Calu3 (cell line): ENCODE results near the gene GAS6. TPM values are rescaled to one million over a fixed set of nuclear protein-coding genes. Genes with fewer than 3 reads are reported as not detected.

Experiments used
- BruUV-seq: library from RNA; stranded (reverse); fragments of 400-500 nt; replicated peaks from 2 replicates; lab custom pipeline; 2021; lab: Mats Ljungman, UMichigan
- CTCF ChIA-PET: fragments of 300-600 bp; sonication (Branson Sonifier 250); formaldehyde crosslinking; loops from one replicate; lab custom pipeline; 2022; ENCODE audit warnings: antibody characterized with exemption; lab: Charles Lee
- DNase-seq: peaks from one replicate; pipeline ENCODE4 v3.0.0; 2022
- H3K27ac Mint-ChIP-seq: one replicate; pipeline ENCODE4 v1.8.0; 2022; ENCODE audit warnings: mixed read lengths; ENCODE audit not compliant: unreplicated experiment
- H3K27me3 Mint-ChIP-seq: one replicate; pipeline ENCODE4 v1.8.0; 2022; ENCODE audit warnings: mixed read lengths; ENCODE audit not compliant: unreplicated experiment
- H3K36me3 Mint-ChIP-seq: one replicate; pipeline ENCODE4 v1.8.0; 2022; ENCODE audit warnings: mild to moderate bottlenecking, moderate library complexity, mixed read lengths; ENCODE audit not compliant: insufficient read depth, unreplicated experiment
- H3K4me1 Mint-ChIP-seq: one replicate; pipeline ENCODE4 v1.8.0; 2022; ENCODE audit warnings: mild to moderate bottlenecking, low read depth, mixed read lengths; ENCODE audit not compliant: unreplicated experiment
- H3K4me3 Mint-ChIP-seq: one replicate; pipeline ENCODE4 v1.8.0; 2022; ENCODE audit warnings: mild to moderate bottlenecking, low read depth, moderate library complexity, mixed read lengths; ENCODE audit not compliant: unreplicated experiment
- H3K9me3 Mint-ChIP-seq: one replicate; pipeline ENCODE4 v1.8.0; 2022; ENCODE audit warnings: low read depth, mixed read lengths; ENCODE audit not compliant: unreplicated experiment
- intact Hi-C: fragments of 100-400 bp; cut with micrococcal nuclease; formaldehyde crosslinking; loops from one replicate; pipeline ENCODE4 v1.10.0; 2022; ENCODE audit not compliant: unreplicated experiment
- total RNA-seq: library from RNA; stranded (reverse); gene quantifications from 2 replicates; pipeline ENCODE4 v1.2.3, GENCODE V29; 2022
- TF ChIP-seq, protein P1 (sequence below): fragments of 200-600 bp; IDR thresholded peaks from one replicate; pipeline ENCODE4 v1.8.0; 2022; ENCODE audit warnings: antibody characterized with exemption; ENCODE audit not compliant: unreplicated experiment

Gene GAS6
- total RNA-seq, 1 experiment from 2014 or later, result 0.42 TPM

DNA sequence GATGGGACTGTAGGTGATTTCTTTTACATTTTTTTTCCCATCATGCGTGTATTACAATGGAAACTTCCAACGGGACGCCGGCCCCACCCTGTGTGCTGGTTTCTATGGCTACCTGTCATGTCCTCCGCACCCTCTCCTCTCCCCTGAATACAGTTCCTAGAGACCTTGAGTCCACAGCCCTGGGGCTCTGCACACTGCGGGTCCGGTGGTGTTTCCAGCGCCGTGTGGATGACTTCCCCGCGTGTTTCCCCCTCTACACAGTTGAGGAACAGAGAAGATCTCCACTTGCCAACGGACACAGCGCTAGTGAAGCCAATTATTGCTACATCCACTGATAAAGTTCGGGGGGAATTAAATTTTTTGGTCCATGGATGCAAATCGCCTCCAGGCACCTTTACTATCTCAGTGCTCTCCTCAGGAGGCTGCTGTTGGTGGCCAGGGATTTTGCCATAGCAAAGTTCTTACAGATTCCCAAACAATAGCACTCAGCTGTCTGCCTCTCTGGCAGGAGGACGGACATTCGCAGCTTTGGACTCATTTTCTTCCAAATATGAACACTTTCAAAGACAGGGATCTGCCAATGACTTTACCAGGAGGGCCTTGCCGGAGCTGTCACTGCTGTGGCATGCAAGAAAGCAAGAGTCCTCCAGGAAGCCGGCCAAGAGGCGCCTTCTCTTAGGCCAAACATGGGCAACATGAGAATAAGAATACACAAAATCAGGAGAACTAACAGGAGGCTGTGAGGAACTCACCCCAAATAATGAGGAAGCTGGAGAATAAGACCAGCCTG lies 39.3 kb upstream of the GAS6 start:
- CTCF ChIA-PET, result no interaction called here
- intact Hi-C loops, result no loop called here
- TF ChIP-seq, protein P1, sequence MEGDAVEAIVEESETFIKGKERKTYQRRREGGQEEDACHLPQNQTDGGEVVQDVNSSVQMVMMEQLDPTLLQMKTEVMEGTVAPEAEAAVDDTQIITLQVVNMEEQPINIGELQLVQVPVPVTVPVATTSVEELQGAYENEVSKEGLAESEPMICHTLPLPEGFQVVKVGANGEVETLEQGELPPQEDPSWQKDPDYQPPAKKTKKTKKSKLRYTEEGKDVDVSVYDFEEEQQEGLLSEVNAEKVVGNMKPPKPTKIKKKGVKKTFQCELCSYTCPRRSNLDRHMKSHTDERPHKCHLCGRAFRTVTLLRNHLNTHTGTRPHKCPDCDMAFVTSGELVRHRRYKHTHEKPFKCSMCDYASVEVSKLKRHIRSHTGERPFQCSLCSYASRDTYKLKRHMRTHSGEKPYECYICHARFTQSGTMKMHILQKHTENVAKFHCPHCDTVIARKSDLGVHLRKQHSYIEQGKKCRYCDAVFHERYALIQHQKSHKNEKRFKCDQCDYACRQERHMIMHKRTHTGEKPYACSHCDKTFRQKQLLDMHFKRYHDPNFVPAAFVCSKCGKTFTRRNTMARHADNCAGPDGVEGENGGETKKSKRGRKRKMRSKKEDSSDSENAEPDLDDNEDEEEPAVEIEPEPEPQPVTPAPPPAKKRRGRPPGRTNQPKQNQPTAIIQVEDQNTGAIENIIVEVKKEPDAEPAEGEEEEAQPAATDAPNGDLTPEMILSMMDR, result no peak

DNA sequence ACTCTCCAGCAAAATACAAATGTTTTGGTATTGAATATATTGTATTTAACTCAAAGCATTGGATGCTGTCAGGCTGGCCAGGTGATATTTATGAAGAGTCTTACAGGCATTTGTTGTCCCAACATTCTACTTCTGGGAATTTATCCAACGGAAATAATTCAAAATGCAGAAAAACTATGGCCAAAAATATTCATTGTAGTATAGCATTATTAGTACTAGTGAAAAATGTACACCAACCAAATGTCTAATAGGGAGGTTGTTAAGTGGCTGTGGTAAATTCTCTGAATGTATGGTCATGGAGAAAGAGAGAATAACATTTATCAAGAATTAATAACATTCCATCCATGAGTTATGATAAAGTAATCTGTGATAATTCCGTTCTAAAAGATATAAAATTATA lies 38.6 kb upstream of the GAS6 start:
- no peak overlapping the region for H3K27ac Mint-ChIP-seq
- intact Hi-C loops, result no loop called here

More for the DNA sequence above, 39.3 kb upstream of the GAS6 start:
- Mint-ChIP-seq H3K27ac (no peak overlapping the region), H3K36me3 (no peaks in the 10 kb centered on the region), H3K4me3 (no peak overlapping the region), H3K4me1 (no peaks in the 10 kb centered on the region), H3K9me3 (no peaks in the 10 kb centered on the region), H3K27me3 (no peaks in the 10 kb centered on the region)
- no TSS peak for BruUV-seq
- DNase-seq, result no peak

DNA sequence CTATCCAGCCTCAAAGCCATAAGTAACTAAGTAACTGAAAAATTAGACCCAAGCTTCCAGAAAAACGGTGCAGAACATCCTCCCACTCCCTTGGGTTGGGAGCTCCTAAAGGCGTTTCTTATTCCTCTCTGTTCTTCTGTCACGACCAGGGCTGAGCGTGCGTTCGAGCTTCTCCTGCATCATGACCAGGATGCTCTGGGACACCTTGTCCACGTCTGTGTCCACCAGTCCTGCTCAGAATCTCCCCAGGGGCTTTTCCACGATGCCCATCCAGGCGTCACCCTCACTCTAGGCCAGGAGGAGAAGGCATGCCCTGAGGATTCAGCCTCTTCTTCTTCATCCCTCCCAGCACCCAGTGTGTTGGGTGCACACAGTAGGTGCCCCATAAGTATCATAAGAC lies 37.8 kb upstream of the GAS6 start:
- no peak for DNase-seq
- no TSS peak for BruUV-seq
- intact Hi-C loops, result no loop called here
- Mint-ChIP-seq H3K36me3 (no peaks in the 10 kb centered on the region), H3K27me3 (no peaks in the 10 kb centered on the region), H3K9me3 (no peaks in the 10 kb centered on the region), H3K4me1 (no peaks in the 10 kb centered on the region), H3K4me3 (no peak overlapping the region), H3K27ac (no peak overlapping the region)
- TF ChIP-seq, protein P1, result no peak
- CTCF ChIA-PET, result no interaction called here

More for the DNA sequence above, 38.6 kb upstream of the GAS6 start:
- no peak overlapping the region for H3K4me3 Mint-ChIP-seq
- CTCF ChIA-PET, result no interaction called here
- no TSS peak for BruUV-seq
- H3K27me3 Mint-ChIP-seq, result no peaks in the 10 kb centered on the region
- no peak for DNase-seq
- H3K9me3 Mint-ChIP-seq, result no peaks in the 10 kb centered on the region
- TF ChIP-seq, protein P1, result no peak
- H3K36me3 Mint-ChIP-seq, result no peaks in the 10 kb centered on the region
- no peaks in the 10 kb centered on the region for H3K4me1 Mint-ChIP-seq

DNA sequence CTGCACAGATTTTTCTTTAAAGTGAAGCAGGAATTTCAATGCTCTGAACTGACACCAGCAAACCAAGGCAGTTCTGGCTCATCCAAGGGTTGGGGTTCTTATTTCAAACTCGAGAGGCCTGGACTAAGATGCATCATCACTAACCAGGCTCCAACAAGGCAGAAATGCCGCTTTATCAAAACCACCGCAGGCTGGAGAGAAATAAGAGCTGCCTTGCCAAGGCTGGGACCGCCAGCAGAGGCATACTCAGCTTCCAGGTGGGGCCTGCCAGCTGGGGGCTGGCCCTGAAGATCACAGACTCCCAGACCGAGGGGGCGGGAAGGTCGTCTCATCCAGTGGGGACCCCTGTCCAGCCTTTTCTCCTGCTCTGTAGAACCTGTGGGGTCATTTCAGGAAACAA lies 37.4 kb upstream of the GAS6 start:
- no TSS peak for BruUV-seq
- Mint-ChIP-seq H3K36me3 (no peaks in the 10 kb centered on the region), H3K27me3 (no peaks in the 10 kb centered on the region), H3K27ac (no peak overlapping the region), H3K4me3 (no peak overlapping the region), H3K9me3 (no peaks in the 10 kb centered on the region), H3K4me1 (no peaks in the 10 kb centered on the region)
- TF ChIP-seq, protein P1, result no peak
- CTCF ChIA-PET, result no interaction called here
- no peak for DNase-seq
- intact Hi-C loops, result no loop called here
